ENCODE data around the gene DHX30. TPM values are rescaled to one million over a fixed set of nuclear protein-coding genes. Genes with fewer than 3 reads are reported as not detected.

Gene DHX30
- total RNA-seq, 1 donor from 2014 or later = 54.6 TPM

DNA sequence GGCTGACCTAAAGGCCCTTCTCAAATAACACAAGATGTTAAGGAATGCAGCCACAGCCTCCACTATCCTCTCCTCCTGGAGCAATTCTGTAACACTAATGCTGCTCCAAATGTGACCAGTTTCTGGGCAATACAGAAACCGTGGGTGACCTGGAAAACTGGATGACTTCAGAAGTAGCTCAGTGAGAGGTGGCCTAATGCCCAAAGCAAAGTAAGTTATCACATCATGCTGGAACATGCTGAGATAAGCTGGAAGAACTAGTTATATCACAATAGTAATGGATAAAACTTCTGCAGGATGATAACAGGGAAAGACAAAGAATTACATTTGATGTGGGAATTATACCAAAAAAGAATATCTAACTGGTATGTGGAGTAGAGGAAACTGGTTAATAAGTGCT is 72.0 kb downstream of the DHX30 start:
- intact Hi-C loops (cut with DNase I) = no loop called here
- TF ChIP-seq CTCF (IDR thresholded peaks at IDR 0.05) = no peak
- Histone ChIP-seq H3K36me3 (peaks cover 77% of the 10 kb centered on the region), H3K9me3 (no peaks in the 10 kb centered on the region), H3K27ac (no peak overlapping the region), H3K27me3 (ENCODE audit: low read depth) (no peaks in the 10 kb centered on the region), H3K4me1 (peaks cover 5% of the 10 kb centered on the region), H3K4me3 (no peak overlapping the region)
- ATAC-seq = no peak
- no peak for DNase-seq

DNA sequence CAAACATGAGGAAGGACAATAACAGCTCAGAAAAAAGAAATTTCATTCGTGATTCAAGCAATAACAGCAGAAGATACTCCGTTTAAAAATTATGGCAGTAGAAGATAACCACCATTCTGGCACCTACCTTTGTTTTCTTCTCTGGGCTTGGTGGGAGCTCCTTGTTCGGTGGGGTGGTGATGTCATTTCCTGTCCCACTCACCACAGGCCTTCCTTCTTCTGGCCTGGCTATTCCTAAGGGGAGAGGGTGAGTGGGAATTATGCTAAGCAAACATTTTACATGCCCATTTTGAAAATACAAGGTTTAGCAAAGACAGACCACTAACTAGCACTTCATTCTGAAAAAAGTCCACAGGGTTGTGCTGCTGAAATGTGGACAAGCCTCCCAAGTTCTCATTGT is 74.4 kb downstream of the DHX30 start:
- Histone ChIP-seq H3K4me3 (no peak overlapping the region), H3K9me3 (no peaks in the 10 kb centered on the region), H3K27ac (no peak overlapping the region), H3K27me3 (ENCODE audit: low read depth) (no peaks in the 10 kb centered on the region), H3K36me3 (peaks cover 54% of the 10 kb centered on the region), H3K4me1 (peaks cover 5% of the 10 kb centered on the region)
- ATAC-seq = no peak
- intact Hi-C loops (cut with DNase I) = no loop called here
- no peak for TF ChIP-seq CTCF (IDR thresholded peaks at IDR 0.05)
- DNase-seq = no peak

- Histone ChIP-seq H3K9me3 (no peaks in the 10 kb centered on the region), H3K27me3 (ENCODE audit: low read depth) (no peaks in the 10 kb centered on the region), H3K4me1 (peaks cover 5% of the 10 kb centered on the region), H3K36me3 (peaks cover 51% of the 10 kb centered on the region), H3K4me3 (no peak overlapping the region), H3K27ac (no peak overlapping the region)
- intact Hi-C loops (cut with DNase I) = no loop called here
- TF ChIP-seq CTCF (IDR thresholded peaks at IDR 0.05) = no peak
- ATAC-seq (no peak), DNase-seq (no peak)
Measured at GRCh38 chr3:47877719-47878118, 74.8 kb downstream of the DHX30 start.

DNA sequence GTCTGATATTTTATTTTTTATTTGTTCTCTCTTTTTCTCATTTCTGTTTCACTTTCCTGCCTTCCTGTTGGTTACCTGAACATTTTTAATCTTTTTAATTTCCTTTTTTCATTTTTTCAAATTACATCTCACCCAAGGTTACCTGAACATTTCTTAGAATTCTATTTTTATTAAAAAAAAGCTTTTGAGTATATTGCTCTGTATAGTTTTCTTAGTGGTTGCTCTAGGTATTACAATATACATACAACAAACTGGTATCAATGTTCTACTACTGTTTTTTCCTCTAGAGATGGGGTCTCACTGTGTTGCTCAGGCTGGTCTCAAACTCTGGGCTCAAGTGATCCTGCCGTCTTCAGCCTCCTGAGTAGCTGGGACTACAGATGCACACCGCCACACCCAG is 79.4 kb downstream of the DHX30 start:
- Histone ChIP-seq H3K27me3 (ENCODE audit: low read depth) (no peaks in the 10 kb centered on the region), H3K27ac (no peak overlapping the region), H3K4me1 (peaks cover 5% of the 10 kb centered on the region), H3K4me3 (no peak overlapping the region), H3K36me3 (peaks cover 15% of the 10 kb centered on the region), H3K9me3 (no peaks in the 10 kb centered on the region)
- ATAC-seq = no peak
- intact Hi-C loops (cut with DNase I) = no loop called here
- no peak for TF ChIP-seq CTCF (IDR thresholded peaks at IDR 0.05)
- DNase-seq = no peak

DNA sequence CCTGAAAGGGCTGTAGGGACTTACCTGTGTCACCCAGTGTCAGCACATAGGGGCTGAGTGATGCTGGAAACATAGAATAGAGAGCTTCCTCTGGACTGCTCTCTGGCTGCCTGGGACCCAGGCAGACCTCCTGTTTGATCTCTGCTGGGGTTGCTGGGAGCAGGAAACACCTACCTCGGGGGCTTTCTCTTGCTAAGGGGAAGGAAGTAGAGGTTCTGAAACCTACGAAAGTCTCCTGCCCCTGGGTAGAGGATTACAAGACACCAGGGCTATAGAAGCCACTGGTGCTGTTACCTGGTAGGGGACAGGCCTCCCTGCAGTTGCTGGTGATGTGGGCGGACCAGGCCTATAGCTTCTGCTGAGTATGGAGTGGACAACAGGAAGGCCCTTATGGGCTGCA is 81.7 kb downstream of the DHX30 start:
- ATAC-seq = no peak
- H3K27me3 ChIP-seq (ENCODE audit: low read depth) = no peaks in the 10 kb centered on the region

More for the DNA sequence above, 81.7 kb downstream of the DHX30 start:
- no peaks in the 10 kb centered on the region for H3K9me3 ChIP-seq
- intact Hi-C loops (cut with DNase I) = no loop called here
- no peak for TF ChIP-seq CTCF (IDR thresholded peaks at IDR 0.05)
- no peak overlapping the region for H3K27ac ChIP-seq
- H3K36me3 ChIP-seq = peaks cover 10% of the 10 kb centered on the region
- no peak for DNase-seq
- H3K4me1 ChIP-seq = no peaks in the 10 kb centered on the region
- no peak overlapping the region for H3K4me3 ChIP-seq
